Measurements from ENCODE around the gene CNOT9.
A peak's percentile ranks its signal among the peaks of the same experiment; 100 is the strongest.
"Not testable (repeated sequence)": the region's sequence is repeated elsewhere in the genome, so short reads cannot be mapped to it uniquely, and the experiment has no call there.

Gene CNOT9

GRCh38 chr2:218568190-218569037, at the start of gene CNOT9, which contains the start of gene USP37:
Gene CNOT9, plus strand, starts transcription at chr2:218568839. Its CDS starts 116 bp downstream, at chr2:218568955.
Gene USP37, minus strand, starts transcription at chr2:218568351. Its CDS starts 9,698 bp downstream, at chr2:218558653.
- peak; percentile 95 for DNase-seq (ENCODE audit: low read depth)

GRCh38 chr2:218518876-218519275, 49.8 kb upstream of the CNOT9 start:
- no peak for DNase-seq (ENCODE audit: low read depth)

DNA sequence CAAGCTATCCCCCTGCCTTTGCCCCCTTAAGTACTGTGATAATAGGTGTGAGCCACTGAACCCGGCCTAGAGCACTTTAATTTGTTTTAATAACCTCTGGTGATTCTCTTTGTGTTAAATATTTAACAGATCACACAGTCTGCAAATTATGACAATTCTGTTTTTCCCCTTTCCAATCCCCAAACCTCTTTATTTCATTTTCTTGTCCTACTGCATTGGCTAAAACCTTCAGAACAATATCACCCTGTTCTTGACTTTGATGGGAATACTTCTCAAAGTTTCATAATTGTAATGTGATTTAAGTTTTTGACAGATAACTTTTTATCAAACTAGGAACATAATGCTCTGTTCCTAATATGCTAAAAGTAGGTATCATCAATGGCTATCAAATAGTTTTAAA, 45.0 kb upstream of the CNOT9 start:
- no peak for DNase-seq (ENCODE audit: low read depth)

DNA sequence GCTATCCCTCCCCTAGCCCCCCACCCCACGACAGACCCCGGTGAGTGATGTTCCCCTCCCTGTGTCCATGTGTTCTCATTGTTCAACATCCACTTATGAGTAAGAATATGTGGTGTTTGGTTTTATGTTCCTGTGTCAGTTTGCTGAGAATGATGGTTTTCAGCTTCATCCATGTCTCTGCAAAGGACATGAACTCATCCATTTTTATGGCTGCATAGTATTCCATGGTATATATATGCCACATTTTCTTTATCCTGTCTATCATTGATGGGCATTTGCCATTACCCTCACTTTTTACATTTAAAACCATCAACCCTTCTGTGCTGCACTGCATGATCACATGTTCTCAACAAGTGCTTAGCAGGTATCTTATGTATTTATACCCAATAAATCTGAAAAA, 40.2 kb upstream of the CNOT9 start:
- DNase-seq (ENCODE audit: low read depth) = not testable (repeated sequence)

DNA sequence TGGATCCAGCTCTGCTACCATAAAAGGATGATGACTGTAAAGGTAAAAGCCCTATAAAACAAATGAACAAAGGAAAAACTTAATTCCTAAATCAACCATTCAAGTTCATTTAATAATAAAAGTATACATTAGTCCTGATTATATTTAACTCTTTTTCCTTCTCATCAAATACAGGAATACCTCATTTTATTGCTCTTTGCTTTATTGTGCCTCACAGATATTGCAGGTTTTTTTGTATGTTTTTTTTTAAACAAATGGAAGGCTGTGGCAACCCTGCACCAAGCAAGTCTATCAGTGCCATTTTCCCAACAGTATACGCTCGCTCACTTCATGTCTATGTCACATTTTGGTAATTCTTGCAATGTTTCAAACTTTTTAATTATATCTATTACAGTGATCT, 38.6 kb upstream of the CNOT9 start:
- no peak for DNase-seq (ENCODE audit: low read depth)

GRCh38 chr2:218536804-218537494, 31.7 kb upstream of the CNOT9 start:
- DNase-seq (ENCODE audit: low read depth) = no peak

GRCh38 chr2:218540015-218540414, 28.6 kb upstream of the CNOT9 start:
- DNase-seq (ENCODE audit: low read depth) = no peak

GRCh38 chr2:218546012-218546411, 22.6 kb upstream of the CNOT9 start:
- no peak for DNase-seq (ENCODE audit: low read depth)

DNA sequence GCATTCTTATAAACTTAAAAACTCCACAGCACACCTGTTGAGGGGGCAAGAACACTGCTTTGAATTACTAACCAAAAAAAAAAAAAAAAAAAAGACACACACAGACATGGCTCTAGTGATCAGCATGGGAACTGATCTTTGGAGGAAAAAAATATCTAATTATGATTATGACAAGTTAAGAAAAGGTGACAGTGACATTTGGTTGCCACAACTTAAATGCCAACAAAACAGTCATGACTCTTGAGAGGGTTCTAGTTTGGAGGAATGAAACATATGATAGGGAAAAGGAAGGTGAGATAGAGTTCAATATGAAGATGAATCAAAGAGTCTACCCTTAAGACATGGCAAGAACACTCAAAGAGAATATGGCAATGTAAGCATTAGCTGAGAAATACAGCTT, 21.1 kb upstream of the CNOT9 start:
- DNase-seq (ENCODE audit: low read depth) = no peak

DNA sequence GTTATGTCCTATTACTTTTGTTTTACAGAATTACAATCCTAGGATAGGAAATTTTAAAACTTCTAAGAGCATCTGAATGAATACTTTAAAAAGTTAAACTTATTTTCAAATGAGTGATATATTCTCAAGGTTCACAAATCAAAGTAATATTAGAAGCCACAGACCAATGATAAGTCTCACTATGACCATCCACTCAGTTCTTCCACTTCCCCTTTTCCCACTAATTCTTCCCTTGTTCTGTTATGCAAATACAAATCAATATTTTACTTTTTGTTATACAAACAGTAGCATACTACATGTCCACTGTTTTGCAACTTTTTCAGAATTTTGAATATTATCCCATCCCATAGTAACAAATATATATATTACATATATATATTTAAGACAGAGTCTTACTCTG, 20.7 kb upstream of the CNOT9 start:
- no peak for DNase-seq (ENCODE audit: low read depth)

GRCh38 chr2:218554225-218554624, 14.4 kb upstream of the CNOT9 start:
- DNase-seq (ENCODE audit: low read depth) = not testable (repeated sequence)

GRCh38 chr2:218555527-218555926, 13.1 kb upstream of the CNOT9 start:
- DNase-seq (ENCODE audit: low read depth) = no peak

- DNase-seq (ENCODE audit: low read depth) = no peak
These were observed 10.7 kb upstream of the CNOT9 start for GRCh38 chr2:218557941-218558340.

- no peak for DNase-seq (ENCODE audit: low read depth)
These were observed 9.7 kb upstream of the CNOT9 start for GRCh38 chr2:218558986-218559385.

- no peak for DNase-seq (ENCODE audit: low read depth)
These were observed 4.6 kb upstream of the CNOT9 start for GRCh38 chr2:218564056-218564455.

DNA sequence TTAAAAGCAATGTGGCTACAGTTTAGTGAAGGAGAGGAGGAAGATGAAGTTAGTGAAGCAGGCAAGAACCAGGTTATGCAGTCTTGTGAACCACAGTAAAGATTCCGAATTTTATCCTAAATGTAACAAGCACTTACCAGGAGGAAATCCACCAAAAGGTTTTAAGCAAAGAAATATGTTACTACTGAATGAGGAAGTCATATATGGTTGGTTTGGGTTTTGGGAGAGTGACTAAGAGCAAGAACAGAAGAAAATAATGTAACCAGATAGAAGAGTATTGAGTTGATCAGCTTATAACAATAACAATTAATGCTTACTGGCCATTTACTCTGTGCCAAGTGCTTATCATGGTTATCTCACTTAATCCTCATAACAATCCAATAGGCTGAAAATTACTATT, 2.3 kb upstream of the CNOT9 start:
- DNase-seq (ENCODE audit: low read depth) = no peak

- DNase-seq (ENCODE audit: low read depth) = no peak
These were observed 846 bp upstream of the CNOT9 start for GRCh38 chr2:218567797-218568189.

GRCh38 chr2:218569038-218569431, 396 bp downstream of the CNOT9 start:
- peak; percentile 42 for DNase-seq (ENCODE audit: low read depth)

DNA sequence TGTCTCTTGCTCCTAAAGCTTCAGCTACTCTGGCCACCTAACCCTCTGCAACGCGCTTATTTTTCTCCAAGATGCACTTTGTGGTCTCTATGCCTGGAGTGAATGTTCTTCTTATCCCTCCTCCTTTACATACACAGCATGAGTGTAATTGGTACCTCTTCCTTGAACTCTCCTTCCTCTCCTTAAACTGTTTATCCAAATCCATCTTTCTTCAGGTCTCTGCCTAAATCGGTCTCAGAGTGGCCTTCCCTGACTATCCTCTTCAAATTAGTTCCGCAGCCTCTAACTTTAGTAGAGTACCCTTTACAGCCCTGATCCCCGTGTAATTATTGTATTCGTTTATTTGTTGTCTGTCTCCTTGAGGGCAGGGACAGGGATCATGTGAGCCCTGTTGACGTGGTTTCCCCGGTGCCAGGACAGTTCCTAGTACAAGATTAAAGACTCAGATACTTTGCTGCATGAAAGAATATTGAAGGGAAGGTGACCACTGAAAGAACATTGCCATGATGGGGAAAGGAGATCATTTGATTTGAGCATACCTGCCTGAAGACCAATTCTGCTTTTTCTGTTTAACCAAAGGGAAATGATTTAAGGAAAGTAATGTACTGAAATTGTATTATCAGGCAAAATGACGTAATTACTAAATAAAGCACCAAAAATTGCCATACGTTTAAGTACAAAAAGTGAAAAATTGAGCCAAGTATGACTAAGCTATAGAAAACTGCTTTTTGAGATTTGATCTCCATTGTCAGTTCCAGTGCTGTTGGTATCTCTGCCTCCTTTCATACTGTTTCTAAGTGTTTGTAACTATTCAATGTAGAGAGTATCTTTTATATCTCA, 1.2 kb downstream of the CNOT9 start:
- DNase-seq (ENCODE audit: low read depth) = peak; percentile 24

GRCh38 chr2:218570850-218571249, 2.2 kb downstream of the CNOT9 start:
- no peak for DNase-seq (ENCODE audit: low read depth)

DNA sequence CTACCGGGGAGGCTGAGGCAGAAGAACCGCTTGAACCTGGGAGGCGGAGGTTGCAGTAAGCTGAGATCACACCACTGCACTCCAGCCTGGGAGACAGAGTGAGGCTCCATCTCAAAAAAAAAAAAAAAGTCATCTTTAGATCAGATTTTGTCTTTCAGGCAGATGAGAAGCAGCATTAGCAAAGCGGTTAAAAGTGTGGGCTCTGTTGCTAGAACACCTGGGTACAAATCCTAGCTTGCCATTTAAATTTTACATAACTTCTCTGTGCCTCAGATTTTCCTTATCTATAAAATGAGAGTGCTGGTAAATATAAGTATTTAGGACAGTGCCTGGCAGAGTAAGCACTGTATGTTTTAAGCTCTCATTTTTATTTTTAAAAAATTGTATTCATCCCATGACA, 8.2 kb downstream of the CNOT9 start:
- no peak for DNase-seq (ENCODE audit: low read depth)

DNA sequence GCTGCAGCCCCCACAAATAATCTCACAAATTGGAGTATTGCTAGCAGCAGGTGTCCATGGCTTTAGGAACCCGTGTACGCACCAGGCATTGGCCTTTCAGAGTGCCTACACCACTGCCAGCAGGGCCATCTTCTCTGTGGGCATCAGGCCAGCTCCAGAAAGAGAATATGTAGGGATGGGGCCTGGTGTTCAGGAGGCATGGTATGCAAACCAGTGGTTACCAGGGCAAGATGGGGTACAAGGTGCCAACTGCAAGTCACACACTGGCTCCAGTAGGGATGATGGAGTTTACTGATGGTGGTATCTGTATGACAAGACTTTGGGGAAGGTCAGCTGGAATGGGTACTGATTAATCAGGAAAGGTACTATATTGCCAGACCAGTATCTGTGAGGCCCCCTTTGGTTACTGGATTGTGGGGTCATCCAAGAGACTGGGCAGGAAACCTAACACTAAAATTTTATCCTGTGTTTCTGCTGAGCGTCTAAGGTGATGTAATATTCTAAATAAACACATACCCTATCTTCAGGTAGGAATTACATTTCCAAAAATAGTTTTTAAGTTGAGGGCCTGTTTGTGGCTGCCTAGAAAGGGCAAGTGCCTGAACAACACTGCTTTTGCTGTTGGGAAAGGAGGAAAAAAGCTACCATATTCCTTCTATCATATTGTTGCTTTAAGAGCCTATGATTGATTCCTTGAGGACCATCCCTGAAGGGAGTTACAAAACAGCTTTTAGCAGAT, 9.0 kb downstream of the CNOT9 start:
- no peak for DNase-seq (ENCODE audit: low read depth)
